NB4 (cell line): Measurements from ENCODE around the gene SLC43A3.

Experiments
- DNase-seq: peaks from one replicate; pipeline ENCODE4 v3.0.0; 2010; ENCODE audit warnings: low read depth
- H3K4me3 ChIP-seq: one replicate; pipeline ENCODE4 v1.5.1; 2011; ENCODE audit warnings: mild to moderate bottlenecking, low read depth, low read length, moderate library complexity
- CTCF ChIP-seq: IDR thresholded peaks from one replicate; pipeline ENCODE4 v1.5.1; 2012; ENCODE audit warnings: low read depth, low read length
- MYC ChIP-seq: IDR thresholded peaks from 2 replicates; pipeline ENCODE4 v1.6.1; 2011; ENCODE audit warnings: low read depth, low read length
- POLR2A ChIP-seq: IDR thresholded peaks from 2 replicates; pipeline ENCODE4 v1.6.1; 2011; ENCODE audit warnings: mild to moderate bottlenecking; ENCODE audit not compliant: insufficient read length; ENCODE audit errors: extremely low read depth
- TF ChIP-seq, protein P1 (sequence below): IDR thresholded peaks from 2 replicates; pipeline ENCODE4 v1.6.1; 2011; ENCODE audit warnings: low read depth, low read length

SLC43A3 gene

DNA sequence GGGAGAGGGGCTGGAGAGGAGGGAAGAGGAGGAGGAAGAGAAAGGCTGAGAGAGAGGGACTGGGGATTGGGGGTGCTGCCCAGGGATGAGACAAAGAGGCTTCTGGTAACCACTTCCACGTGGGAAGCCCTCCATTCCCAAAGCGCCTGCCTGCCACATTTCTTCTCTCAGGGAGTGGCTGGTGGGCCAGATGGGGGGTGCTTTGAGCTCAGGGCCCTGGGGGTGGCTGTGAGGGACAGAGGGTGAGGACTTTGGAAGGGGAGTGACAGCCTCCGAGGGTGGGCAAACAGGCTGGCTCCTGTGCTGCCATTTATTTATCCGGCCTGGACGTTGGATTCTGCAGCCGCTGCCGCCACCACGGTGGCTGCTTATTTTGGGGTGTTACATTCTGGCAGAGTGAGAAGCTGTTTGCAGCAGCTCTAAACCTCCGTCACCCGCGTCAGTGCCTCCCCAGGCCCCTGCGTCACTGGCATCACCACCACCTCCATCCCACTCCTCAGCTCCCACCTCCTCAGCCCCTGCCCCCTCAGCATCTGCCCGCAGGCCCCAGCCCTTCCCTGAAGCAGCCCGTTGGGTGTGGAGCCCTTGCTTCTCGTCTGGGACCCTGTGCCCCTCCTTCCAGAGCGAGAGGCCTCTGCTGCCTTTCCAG, 35.0 kb upstream of the SLC43A3 start:
- no peak overlapping the region for H3K4me3 ChIP-seq
- TF ChIP-seq CTCF = no peak
- no peak for TF ChIP-seq POLR2A
- TF ChIP-seq MYC = no peak
- TF ChIP-seq, protein P1, sequence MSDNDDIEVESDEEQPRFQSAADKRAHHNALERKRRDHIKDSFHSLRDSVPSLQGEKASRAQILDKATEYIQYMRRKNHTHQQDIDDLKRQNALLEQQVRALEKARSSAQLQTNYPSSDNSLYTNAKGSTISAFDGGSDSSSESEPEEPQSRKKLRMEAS = no peak
- no peak for DNase-seq

DNA sequence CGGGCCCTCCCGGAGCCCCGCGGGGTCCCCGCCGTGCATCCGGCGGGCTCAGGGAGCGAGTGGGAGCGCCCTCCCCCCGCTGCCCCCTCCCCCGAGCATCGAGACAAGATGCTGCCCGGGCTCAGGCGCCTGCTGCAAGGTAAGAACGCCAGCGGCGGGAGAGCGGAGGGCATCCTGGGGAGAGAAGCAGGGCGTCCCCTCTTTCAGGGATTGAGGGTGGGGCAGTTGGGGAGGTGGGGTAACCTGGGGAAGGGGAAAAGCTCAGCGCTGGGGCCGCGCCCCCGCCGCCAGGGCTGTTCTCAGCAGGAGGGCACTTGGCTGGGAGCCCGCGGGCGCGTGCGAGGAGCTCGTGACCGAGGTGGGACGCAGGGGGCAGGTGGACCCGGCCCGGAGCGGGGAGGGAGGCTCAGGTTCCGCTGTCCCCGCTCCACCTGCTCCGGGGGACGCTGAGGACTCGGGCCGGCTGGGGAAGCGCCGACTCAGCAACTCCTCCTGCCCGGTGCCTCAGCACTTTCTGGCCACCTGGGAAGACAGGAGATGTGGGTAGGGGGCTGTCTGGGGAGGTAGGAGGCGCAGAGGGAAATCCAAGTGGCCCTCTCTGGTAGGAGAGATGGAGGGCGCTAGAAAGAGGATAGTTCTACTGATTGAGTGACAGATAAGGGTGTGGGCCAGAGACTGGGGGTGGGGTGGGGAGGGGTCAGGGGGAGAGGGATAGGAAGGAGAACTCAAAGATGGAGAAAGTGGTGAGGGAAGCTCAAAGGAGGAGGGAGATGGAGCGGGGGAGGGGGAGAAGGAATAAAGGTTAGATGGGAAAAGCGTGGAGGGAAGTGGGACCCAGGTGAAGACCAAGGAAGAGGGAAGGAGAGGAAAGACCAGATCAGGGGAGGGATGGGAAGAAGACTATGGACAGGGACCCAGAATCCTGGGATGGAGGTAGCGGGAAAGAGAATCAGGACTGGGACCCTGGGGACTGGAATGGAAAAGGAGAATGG, 34.1 kb upstream of the SLC43A3 start:
- no peak for TF ChIP-seq MYC
- no peak for TF ChIP-seq CTCF
- DNase-seq = no peak
- H3K4me3 ChIP-seq = no peak overlapping the region

GRCh38 chr11:57460022-57460757, 33.3 kb upstream of the SLC43A3 start, which contains the start of gene RTN4RL2:
Gene RTN4RL2 (plus strand): TSS chr11:57460528. CDS start chr11:57460866, 338 bp downstream.
- no peak for TF ChIP-seq POLR2A
- peak; percentile 50 for TF ChIP-seq CTCF
- TF ChIP-seq, protein P1 = peak; percentile 34
- 0 out of 2 replicates have a peak, but pooled peaks have one; percentile 31 for TF ChIP-seq MYC
- H3K4me3 ChIP-seq = peak within 1 kb of the TSS; percentile 17
- DNase-seq = peak; percentile 82

GRCh38 chr11:57459164-57460021, 32.5 kb upstream of the SLC43A3 start:
- peak; percentile 50 for DNase-seq
- TF ChIP-seq POLR2A (no peak), CTCF (no peak), MYC (no peak)
- TF ChIP-seq, protein P1 = no peak
- peak overlapping the region; percentile 49 for H3K4me3 ChIP-seq

DNA sequence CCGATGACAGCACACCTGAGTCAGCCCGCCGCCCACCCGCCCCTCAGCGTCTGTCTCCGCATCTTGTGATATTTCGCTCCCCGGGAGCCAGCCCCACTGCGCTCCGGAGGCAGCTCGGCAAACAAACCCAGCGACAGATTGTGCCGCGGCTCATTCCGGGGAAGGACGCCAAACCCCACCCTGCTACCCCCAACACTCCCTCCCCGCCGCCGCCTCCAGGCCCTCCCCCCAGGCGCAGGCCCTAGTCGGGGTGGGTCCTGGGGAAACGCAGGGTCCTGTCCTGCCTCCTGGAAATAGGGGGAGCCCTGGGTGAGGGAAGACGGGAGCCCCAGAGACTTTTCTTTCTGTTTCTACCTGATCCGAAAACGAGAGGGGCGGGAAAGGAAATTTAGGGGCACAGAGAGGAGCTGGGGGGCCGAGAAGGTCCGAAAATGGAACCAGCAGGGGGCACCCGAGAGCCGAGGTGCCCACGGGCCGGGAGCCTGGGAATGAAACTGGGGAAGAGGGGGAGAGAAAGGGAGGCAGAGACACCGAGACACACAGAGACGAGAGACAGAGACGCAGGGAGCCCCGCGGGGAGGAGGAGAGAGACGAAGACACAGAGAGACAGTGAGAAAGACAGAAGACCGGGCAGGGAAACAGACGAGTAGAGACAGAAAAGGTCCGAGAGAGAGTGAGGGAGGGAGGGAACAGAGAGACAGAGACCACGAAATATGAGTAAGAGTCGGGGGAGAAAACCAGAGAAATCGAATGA, 31.7 kb upstream of the SLC43A3 start:
- TF ChIP-seq CTCF = peak; percentile 76
- no peak for TF ChIP-seq POLR2A
- peak overlapping the region; percentile 49 for H3K4me3 ChIP-seq
- peak; percentile 58 for DNase-seq
